Gastrocnemius medialis (tissue), 4 donors: Measurements from ENCODE around the gene TOP2B. TPM values are rescaled to one million over a fixed set of nuclear protein-coding genes. Genes with fewer than 3 reads are reported as not detected.

Experiments used
- ATAC-seq, 2 donors: fragments of 150-250 bp; one replicate each; pipeline ENCODE4 v1.9.1; 2016
- DNase-seq, 2 donors: peaks; one replicate each; pipeline ENCODE4 v3.0.0-alpha.2; 2019
- H3K27ac ChIP-seq, 4 donors: fragments of 200-600 bp; sonication (generic); 1 replicate in 1 of 4; 2 replicates in 3 of 4; pipeline ENCODE4 v1.5.1; 2016 to 2018; ENCODE audit warnings: mild to moderate bottlenecking in 2 of 4, moderate library complexity in 1 of 4
- H3K27me3 ChIP-seq, 3 donors: fragments of 200-600 bp; sonication (generic) in 2 of 3; 1 replicate in 1 of 3; 2 replicates in 2 of 3; pipeline versions ENCODE4 v1.5.1 to v1.6.0; 2016 to 2019; ENCODE audit warnings: mild to moderate bottlenecking in 1 of 3, moderate library complexity in 1 of 3
- H3K36me3 ChIP-seq, 2 donors: fragments of 200-600 bp; sonication (generic) in 1 of 2; one replicate each; pipeline ENCODE4 v1.5.1; 2017 to 2018
- H3K4me1 ChIP-seq, 2 donors: fragments of 200-600 bp; sonication (generic) in 1 of 2; one replicate each; pipeline ENCODE4 v1.5.1; 2016 to 2017; ENCODE audit warnings: mild to moderate bottlenecking in 2 of 2
- H3K4me3 ChIP-seq, 4 donors: fragments of 200-600 bp; sonication (generic) in 3 of 4; 1 replicate in 1 of 4; 2 replicates in 3 of 4; pipeline ENCODE4 v1.5.1; 2016 to 2019; ENCODE audit warnings: mild to moderate bottlenecking in 2 of 4
- H3K9me3 ChIP-seq, 3 donors: fragments of 200-600 bp; sonication (generic) in 2 of 3; 1 replicate in 1 of 3; 2 replicates in 2 of 3; pipeline ENCODE4 v1.5.1; 2016 to 2019
- POLR2A ChIP-seq, 2 donors: fragments of 450-650 bp; IDR thresholded peaks; one replicate each; pipeline ENCODE4 v1.6.1; 2017; ENCODE audit warnings: antibody characterized with exemption in 2 of 2, mild to moderate bottlenecking in 2 of 2, moderate library complexity in 2 of 2
- in situ Hi-C, 4 donors: fragments of 200-750 bp; cut with MboI; loops; one replicate each; pipeline versions ENCODE4 v1.15.0 to v1.8.0; 2017; ENCODE audit warnings: low sequenced_read_pairs in 4 of 4
- intact Hi-C: fragments of 100-400 bp; cut with DNase I; formaldehyde crosslinking; loops from one replicate; pipeline ENCODE4 v1.15.1; 2023; ENCODE audit warnings: low total_unique reads
- total RNA-seq, 4 donors: library from RNA; depleted of rRNA; stranded (reverse); fragments of >200 nt; gene quantifications; one replicate each; pipeline versions ENCODE4 v1.1.0 to v1.2.3, GENCODE V29; 2016
- TF ChIP-seq, protein P1 (sequence below), 5 experiments: fragments of 450-650 bp in 3 of 5; fragments of 200-600 bp in 2 of 5; sonication (generic) in 2 of 5; IDR thresholded peaks in 4 of 5; conservative IDR thresholded peaks in 1 of 5; 1 replicate in 4 of 5; 2 replicates in 1 of 5; pipeline ENCODE4 v1.5.1; 2016 to 2019; ENCODE audit warnings: antibody characterized with exemption in 5 of 5, mild to moderate bottlenecking in 3 of 5, moderate library complexity in 3 of 5

The TOP2B gene
- total RNA-seq, 4 donors from 2014 or later: 56.1 to 81.5 (median 64.7) TPM

DNA sequence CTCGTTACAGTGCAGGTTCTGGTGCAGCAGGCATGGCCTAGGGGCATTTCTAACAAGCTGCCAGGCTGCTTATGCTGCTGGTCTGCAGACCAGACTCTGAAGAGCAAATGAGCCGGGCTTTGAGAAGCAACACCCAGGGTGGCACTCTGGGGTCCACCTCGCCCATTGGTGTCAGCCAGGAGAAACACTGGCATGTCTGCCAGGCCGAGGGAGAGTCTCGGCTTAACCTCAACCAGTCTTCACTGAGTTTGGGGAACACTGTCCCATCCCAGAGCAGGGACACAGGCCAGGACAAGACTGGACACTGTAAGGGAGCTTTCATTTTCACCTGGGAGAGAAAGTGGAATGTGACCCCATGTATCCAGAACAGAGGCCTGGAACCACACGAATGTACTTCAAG lies 93.4 kb downstream of the TOP2B start:
- no peaks in the 10 kb centered on the region for H3K36me3 ChIP-seq
- DNase-seq (no peak), ATAC-seq (no peak)
- H3K9me3 ChIP-seq: no peaks in the 10 kb centered on the region
- H3K27ac ChIP-seq: no peak overlapping the region
- no peak for TF ChIP-seq POLR2A (IDR thresholded peaks at IDR 0.05)
- TF ChIP-seq, protein P1, sequence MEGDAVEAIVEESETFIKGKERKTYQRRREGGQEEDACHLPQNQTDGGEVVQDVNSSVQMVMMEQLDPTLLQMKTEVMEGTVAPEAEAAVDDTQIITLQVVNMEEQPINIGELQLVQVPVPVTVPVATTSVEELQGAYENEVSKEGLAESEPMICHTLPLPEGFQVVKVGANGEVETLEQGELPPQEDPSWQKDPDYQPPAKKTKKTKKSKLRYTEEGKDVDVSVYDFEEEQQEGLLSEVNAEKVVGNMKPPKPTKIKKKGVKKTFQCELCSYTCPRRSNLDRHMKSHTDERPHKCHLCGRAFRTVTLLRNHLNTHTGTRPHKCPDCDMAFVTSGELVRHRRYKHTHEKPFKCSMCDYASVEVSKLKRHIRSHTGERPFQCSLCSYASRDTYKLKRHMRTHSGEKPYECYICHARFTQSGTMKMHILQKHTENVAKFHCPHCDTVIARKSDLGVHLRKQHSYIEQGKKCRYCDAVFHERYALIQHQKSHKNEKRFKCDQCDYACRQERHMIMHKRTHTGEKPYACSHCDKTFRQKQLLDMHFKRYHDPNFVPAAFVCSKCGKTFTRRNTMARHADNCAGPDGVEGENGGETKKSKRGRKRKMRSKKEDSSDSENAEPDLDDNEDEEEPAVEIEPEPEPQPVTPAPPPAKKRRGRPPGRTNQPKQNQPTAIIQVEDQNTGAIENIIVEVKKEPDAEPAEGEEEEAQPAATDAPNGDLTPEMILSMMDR (IDR thresholded peaks at IDR 0.05 in 4 of 5, conservative IDR thresholded peaks at IDR 0.05 in 1 of 5): no peak
- no peaks in the 10 kb centered on the region for H3K27me3 ChIP-seq
- no peak overlapping the region for H3K4me3 ChIP-seq
- in situ Hi-C loops: no loop called here
- intact Hi-C loops: no loop called here
- H3K4me1 ChIP-seq: peaks cover 5 to 24% of the 10 kb centered on the region in 2 donors

DNA sequence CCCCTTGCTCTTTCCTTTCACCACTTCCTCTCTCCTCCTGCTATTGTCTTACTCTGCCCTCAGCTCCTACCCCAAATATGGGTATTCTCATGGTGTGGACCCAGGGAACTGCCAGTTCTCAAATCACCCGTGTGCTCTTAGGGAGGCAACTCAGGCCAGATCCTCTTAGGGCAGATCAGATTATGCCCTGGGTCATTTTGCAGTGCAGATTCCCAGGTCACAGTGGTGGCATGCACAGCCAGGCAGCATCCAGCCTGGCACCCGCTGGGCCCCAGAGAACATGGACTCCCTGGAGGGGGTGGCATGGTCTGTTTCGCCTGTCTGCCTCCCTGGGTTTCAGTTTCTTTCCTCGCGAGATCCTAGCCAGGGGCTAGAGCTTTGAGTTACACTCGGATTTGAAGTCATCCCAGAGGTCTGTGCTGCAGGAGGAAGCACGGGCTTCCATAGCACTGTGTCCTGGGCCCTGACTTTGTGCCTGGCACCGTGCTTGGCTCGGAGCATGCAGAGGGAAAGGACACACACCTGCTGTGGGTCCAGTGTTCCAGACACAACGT lies 96.1 kb downstream of the TOP2B start:
- peak; percentile 30 to 69 for ATAC-seq
- Histone ChIP-seq H3K4me1 (peaks cover 0 to 19% of the 10 kb centered on the region in 2 donors), H3K27me3 (no peaks in the 10 kb centered on the region), H3K36me3 (no peaks in the 10 kb centered on the region), H3K27ac (peak overlapping the region in 2 of 4 donors; percentile 44 to 55), H3K4me3 (no peak overlapping the region), H3K9me3 (no peaks in the 10 kb centered on the region)
- no peak for DNase-seq
- in situ Hi-C loops: no loop called here
- intact Hi-C loops: no loop called here
- TF ChIP-seq, protein P1 (IDR thresholded peaks at IDR 0.05 in 4 of 5, conservative IDR thresholded peaks at IDR 0.05 in 1 of 5): no peak
- TF ChIP-seq POLR2A (IDR thresholded peaks at IDR 0.05): no peak

DNA sequence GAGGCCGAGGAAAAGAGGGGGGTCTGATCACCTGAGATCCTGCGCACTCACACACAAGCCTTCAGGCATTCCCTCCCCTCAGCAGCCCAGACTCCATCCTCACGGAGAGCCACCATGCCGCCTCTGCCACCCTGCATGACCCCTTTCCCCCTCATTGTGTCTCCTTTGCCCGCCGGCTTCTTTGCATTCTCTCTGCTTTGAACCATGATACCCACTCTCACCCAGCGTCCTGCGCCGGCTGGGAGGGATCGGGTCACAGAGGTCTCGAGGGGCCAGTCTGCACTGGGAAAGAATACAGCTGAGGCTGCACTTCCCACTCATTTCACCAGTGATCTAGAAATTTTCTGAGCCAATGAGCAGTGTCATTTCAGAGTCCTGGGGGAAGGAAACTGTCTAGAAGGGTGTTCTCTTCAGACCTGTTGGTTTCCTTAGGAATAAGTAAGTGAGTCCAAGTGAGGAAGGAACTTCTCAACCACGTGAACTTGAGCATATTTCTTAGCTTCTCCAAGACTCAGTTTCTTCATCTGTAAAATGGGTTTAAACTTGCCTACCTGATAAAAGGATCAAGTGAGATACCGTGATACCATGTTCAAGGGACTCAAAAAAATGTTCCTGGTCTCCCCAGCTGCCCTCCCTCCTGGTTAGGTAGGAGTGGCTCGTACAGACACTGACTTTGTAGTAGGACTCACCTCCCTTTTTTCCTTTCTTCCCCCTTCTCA lies 96.7 kb downstream of the TOP2B start:
- Histone ChIP-seq H3K36me3 (no peaks in the 10 kb centered on the region), H3K4me3 (no peak overlapping the region), H3K27me3 (no peaks in the 10 kb centered on the region), H3K27ac (peak overlapping the region in 2 of 4 donors; percentile 44 to 55), H3K4me1 (peaks cover 0 to 15% of the 10 kb centered on the region in 2 donors), H3K9me3 (no peaks in the 10 kb centered on the region)
- in situ Hi-C loops: no loop called here
- intact Hi-C loops: no loop called here
- no peak for TF ChIP-seq POLR2A (IDR thresholded peaks at IDR 0.05)
- TF ChIP-seq, protein P1 (IDR thresholded peaks at IDR 0.05 in 4 of 5, conservative IDR thresholded peaks at IDR 0.05 in 1 of 5): no peak
- DNase-seq (no peak), ATAC-seq (no peak)

DNA sequence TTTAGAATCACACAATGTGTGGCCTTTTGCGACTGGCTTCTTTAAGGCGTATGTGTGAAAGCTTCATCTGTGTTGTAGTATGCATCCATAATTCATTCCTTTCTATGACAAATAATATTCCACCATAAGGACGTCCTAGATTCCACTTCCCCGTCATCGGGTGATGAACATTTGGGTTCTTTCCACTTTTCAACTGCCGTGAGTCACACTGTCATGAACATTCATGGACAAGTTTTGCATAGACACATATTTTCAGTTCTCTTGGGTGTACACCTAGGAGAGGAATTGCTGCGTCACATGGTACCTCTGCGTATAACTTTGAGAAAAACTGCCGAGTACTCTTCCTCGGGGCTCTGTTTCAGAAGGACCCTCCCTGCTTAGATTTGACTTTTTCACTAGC lies 97.3 kb downstream of the TOP2B start:
- intact Hi-C loops: no loop called here

More for the DNA sequence above, 97.3 kb downstream of the TOP2B start:
- no peaks in the 10 kb centered on the region for H3K27me3 ChIP-seq
- peaks cover 1 to 15% of the 10 kb centered on the region in 2 donors for H3K4me1 ChIP-seq
- H3K27ac ChIP-seq: peak overlapping the region in 1 of 4 donors; percentile 16
- H3K4me3 ChIP-seq: no peak overlapping the region
- DNase-seq: no peak
- TF ChIP-seq, protein P1 (IDR thresholded peaks at IDR 0.05 in 4 of 5, conservative IDR thresholded peaks at IDR 0.05 in 1 of 5): no peak
- no peaks in the 10 kb centered on the region for H3K9me3 ChIP-seq
- in situ Hi-C loops: no loop called here
- no peak for ATAC-seq
- no peaks in the 10 kb centered on the region for H3K36me3 ChIP-seq
